Stimulated activated CD8-positive, alpha-beta memory T cell treated with anti-CD3 and anti-CD28 coated beads, Interleukin-15, amount 100 ng/mL, for 1 hour (primary cell): ENCODE measurements around the gene RPUSD1.

ENCODE experiments used
- DNase-seq: peaks from one replicate; pipeline ENCODE4 v3.0.0-alpha.2; 2020; ENCODE audit warnings: low read depth

The RPUSD1 gene

DNA sequence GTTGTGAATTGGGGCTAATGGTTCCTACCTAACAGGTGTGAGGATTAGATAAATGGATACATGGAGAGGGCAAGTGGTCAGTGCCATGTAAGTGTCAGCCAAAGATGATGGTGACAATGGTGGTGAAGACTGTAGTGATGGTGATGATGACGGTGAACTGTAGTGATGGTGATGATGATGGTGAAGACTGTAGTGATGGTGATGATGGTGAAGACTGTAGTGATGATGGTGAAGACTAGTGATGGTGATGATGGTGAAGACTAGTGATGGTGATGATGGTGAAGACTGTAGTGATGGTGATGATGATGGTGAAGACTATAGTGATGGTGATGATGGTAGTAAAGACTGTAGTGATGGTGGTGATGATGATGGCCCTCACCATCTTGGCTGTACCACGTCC, 30.4 kb upstream of the RPUSD1 start:
- DNase-seq = no peak

DNA sequence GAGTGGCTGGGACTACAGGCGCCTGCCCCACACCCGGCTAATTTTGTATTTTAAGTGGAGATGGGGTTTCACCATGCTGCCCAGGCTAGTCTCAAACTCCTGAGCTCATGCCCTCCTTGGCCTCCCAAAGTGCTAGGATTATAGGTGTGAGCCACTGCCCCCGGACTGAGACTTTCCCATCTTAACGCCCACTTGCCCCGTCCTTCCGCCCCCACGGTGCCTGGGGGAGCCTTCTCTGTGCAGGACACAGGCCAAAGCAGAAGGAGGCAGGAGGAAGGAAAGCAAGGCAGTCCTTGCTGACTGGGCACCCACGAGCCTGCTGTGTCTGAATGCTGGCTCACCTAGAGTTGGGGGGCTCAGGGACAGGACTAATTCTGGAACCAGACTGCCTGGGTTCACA, 30.0 kb upstream of the RPUSD1 start:
- no peak for DNase-seq

DNA sequence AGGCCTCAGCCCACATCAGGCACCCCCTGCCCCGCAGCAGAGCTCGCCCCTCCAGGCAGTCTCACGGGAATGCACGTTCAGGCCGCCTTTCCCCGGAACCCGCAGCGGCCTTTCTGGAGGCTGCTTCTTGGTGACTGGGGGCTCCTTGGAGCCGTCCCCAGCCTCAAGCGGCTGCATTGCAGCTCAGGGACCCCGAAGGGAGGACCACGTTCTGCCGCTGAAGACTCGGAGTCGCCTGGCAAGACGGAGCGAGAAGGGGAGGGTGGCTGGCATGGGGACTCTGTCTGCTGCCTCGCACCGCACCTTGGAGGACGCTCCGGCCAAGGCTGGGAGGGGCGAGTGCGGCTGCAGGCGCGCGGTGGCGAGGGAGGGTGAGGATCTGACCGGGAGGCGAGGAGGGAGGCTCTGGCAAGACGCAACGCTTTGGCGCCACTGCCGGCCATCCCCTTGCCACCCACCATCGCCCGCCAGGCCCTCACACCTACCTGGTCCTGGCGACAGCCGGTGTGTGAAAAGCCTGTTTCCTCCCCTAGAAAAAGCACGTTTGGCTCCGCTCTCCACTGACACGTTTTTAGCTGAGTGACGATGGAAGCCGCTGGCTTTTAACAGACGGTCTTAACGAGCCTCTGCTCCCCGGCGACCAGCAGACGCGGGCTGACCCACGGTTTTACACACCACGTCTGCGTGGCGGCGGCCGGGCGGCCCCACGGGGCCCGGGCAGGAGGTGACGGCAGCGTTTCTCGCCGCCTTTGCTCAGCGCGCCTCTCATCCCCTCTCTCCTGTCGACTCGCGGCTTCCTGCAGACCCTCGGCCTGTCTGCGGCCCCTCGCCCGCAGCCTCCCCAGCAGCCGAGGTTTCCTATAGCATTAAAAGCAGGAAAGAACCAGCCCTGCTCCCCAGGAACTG, 29.1 kb upstream of the RPUSD1 start:
- DNase-seq = no peak

DNA sequence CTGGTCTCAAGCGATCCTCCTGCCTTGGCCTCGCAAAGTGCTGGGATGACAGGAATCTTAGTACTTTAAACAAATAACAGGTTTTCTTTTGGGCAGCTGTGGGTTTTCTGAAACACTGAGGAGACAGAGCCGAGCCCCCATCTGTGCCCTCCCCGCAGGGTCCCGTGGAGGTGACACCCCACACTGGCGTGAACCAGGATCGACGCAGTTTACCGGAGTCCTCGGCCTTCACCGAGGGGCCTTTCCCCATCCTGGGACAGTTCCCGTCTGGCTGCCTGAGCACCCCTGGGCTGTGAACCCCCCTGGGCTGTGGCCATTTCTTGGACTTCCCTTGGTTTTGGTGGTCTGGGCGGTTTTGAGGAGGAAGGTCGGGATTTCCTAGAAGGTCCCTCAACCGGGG, 27.7 kb upstream of the RPUSD1 start:
- no peak for DNase-seq

GRCh38 chr16:814974-815373, 26.8 kb upstream of the RPUSD1 start:
- no peak for DNase-seq

GRCh38 chr16:813916-814412, 25.8 kb upstream of the RPUSD1 start:
- no peak for DNase-seq

- DNase-seq = peak; percentile 26
Observed at GRCh38 chr16:813204-813915, 25.2 kb upstream of the RPUSD1 start.

- DNase-seq = no peak
Observed at GRCh38 chr16:808085-808386, 19.9 kb upstream of the RPUSD1 start.

GRCh38 chr16:807347-808084, 19.3 kb upstream of the RPUSD1 start:
- peak; percentile 51 for DNase-seq

GRCh38 chr16:805474-805873, 17.3 kb upstream of the RPUSD1 start:
- DNase-seq = no peak

- DNase-seq = no peak
Observed at GRCh38 chr16:804193-805048, 16.2 kb upstream of the RPUSD1 start.

DNA sequence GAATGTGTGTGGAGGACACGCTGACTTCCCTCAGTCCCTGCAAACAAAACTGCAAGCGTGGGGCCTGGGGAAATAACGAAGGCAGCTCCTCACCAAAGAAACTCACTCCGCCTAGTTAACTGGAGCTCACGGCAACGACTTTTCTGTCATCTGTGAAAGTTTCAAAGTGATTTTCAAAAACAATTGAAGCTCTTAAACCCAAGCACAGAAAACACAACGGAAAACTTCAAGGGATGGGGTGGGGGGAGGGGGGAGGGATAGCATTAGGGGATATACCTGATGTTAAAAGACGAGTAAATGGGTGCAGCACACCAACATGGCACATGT, 15.5 kb upstream of the RPUSD1 start:
- DNase-seq = no peak

- no peak for DNase-seq
Observed at GRCh38 chr16:802914-803753, 15.0 kb upstream of the RPUSD1 start.

DNA sequence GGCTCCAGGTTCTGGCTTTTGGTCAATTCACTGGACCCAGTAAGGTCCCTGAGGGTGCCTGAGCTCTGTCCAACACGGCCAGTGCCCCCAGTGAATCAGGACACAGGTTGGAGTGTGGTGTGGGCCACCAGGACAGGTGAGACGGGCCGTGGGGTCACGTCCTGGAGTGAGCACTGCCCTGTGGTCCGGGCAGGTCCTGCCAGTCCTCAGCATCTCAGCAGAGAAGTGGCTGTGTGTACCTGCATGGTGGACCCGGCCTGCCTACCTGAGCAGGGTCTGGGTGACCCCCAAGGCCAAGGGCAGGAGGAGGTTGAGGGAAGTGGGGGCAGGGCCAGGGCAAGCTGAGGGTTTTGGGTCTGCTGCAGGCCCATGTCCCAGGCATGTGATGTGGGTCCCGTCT, 14.3 kb upstream of the RPUSD1 start:
- no peak for DNase-seq

GRCh38 chr16:801584-802363, 13.6 kb upstream of the RPUSD1 start:
- DNase-seq = no peak

- no peak for DNase-seq
Observed at GRCh38 chr16:800834-801511, 12.8 kb upstream of the RPUSD1 start.

DNA sequence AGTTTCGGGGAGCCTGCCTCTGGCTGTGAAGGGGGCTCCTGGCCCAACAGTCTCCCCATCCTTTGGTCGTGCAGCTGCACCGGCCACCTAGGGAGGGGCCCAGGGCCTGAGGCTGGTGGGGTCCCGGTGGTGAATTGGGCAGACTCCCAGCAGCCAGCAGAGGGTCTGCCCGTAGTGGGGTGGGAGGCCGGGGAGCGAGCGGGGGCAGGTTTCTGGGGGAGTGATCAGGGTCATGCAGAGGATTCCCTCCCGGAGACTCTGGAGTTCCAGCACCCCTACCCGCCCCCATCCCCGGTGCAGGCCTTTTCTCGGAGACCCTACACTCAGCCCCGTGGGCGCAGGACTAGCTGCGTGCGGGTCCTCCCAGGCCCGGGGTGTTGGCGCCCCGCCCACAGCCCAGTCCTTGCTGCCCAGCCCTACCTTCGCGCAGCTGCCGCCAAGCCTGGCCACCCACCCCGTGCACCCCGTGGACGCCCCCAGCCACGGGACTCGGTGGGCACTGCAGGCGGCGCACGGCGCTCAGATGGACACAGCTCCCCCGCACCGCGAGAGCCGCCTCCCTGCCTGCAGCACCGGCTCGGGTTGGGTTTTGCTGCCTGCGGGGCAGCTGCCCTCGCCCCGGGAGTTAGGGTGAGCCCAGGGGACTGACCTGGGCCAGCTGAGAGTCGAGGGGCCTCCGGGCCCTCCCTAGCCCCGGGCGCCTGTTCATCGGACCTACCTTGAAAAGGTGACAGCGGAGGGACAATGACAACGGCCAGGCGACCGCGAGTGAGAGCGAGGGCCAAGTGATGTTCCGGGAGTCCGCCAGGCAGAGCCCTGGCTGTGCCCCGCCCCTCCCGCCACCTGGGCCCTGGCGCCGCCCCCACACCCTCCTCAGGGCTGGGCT, 12.0 kb upstream of the RPUSD1 start, which contains the start of gene GNG13:
TSS of gene GNG13 (minus strand) at position 787 of the 886 bp plus-strand sequence. CDS start 1,657 bp downstream, outside the sequence.
- no peak for DNase-seq
